ENCODE results near the gene AGPS. TPM values are rescaled to one million over a fixed set of nuclear protein-coding genes. Genes with fewer than 3 reads are reported as not detected.
A peak's percentile ranks its signal among the peaks of the same experiment; 100 is the strongest.

The AGPS gene
- total and polyA plus RNA-seq, 11 donors, result 4.2 to 36.6 (median 25.6) TPM

GRCh38 chr2:177398290-177398683 lies 5.7 kb downstream of the AGPS start:
- WGBS, 4 donors, result 79 to 89% (median 88%) methylated on average over 1 of the region's 1 CpG
- no peaks in the 10 kb centered on the region for H3K36me3 ChIP-seq
- peak overlapping the region in 7 of 12 donors; percentile 28 to 65 (median 47) for H3K27ac ChIP-seq
- intact Hi-C loops (cut with DNase I), result loop anchor here in 2 of 10 donors (10.0 kb wide), 2 partner anchors 133 to 207 kb away; partner anchors contain the start of gene NFE2L2 (in 1 of the 2)
- ATAC-seq (no peak), DNase-seq (no peak)
- H3K4me1 ChIP-seq, result peaks cover 0 to 82% (median 43%) of the 10 kb centered on the region in 12 donors
- TF ChIP-seq, protein P1, sequence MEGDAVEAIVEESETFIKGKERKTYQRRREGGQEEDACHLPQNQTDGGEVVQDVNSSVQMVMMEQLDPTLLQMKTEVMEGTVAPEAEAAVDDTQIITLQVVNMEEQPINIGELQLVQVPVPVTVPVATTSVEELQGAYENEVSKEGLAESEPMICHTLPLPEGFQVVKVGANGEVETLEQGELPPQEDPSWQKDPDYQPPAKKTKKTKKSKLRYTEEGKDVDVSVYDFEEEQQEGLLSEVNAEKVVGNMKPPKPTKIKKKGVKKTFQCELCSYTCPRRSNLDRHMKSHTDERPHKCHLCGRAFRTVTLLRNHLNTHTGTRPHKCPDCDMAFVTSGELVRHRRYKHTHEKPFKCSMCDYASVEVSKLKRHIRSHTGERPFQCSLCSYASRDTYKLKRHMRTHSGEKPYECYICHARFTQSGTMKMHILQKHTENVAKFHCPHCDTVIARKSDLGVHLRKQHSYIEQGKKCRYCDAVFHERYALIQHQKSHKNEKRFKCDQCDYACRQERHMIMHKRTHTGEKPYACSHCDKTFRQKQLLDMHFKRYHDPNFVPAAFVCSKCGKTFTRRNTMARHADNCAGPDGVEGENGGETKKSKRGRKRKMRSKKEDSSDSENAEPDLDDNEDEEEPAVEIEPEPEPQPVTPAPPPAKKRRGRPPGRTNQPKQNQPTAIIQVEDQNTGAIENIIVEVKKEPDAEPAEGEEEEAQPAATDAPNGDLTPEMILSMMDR (IDR thresholded peaks at IDR 0.05), result no peak
- no peak for TF ChIP-seq POLR2A (IDR thresholded peaks at IDR 0.05)
- no peaks in the 10 kb centered on the region for H3K27me3 ChIP-seq
- H3K9me3 ChIP-seq, result no peaks in the 10 kb centered on the region
- no peak overlapping the region for H3K4me3 ChIP-seq

DNA sequence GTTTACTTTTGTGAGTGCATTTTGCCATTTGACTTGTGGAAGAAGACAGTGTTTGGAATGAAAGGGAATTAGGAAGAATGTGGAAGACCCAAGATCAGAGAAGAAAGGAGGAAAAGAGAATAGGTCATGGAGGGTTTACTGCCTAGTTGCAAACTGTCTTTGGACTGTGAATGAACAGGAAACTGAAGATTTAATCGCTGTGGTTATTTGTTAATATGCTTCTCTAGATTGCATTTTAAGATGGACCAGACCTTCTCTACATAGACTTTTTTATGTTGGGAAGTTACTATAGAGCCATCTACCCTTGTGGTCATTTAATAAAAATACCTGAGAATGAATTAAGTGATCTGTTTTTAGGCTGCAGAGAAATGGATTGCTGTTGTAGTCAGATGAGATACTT lies 6.2 kb downstream of the AGPS start:
- H3K4me3 ChIP-seq, result no peak overlapping the region
- no peaks in the 10 kb centered on the region for H3K9me3 ChIP-seq
- H3K4me1 ChIP-seq, result peaks cover 0 to 82% (median 39%) of the 10 kb centered on the region in 12 donors
- H3K27ac ChIP-seq, result peak overlapping the region in 3 of 12 donors; percentile 28 to 47 (median 28)
- intact Hi-C loops (cut with DNase I), result loop anchor here in 2 of 10 donors (10.0 kb wide), 2 partner anchors 134 to 206 kb away; partner anchors contain the start of gene NFE2L2 (in 1 of the 2)
- TF ChIP-seq POLR2A (IDR thresholded peaks at IDR 0.05), result no peak
- TF ChIP-seq, protein P1 (IDR thresholded peaks at IDR 0.05), result no peak
- ATAC-seq, result no peak
- no peak for DNase-seq
- no peaks in the 10 kb centered on the region for H3K27me3 ChIP-seq
- WGBS, 4 donors, result 61 to 79% (median 76%) methylated on average over 1 of the region's 1 CpG
- no peaks in the 10 kb centered on the region for H3K36me3 ChIP-seq

DNA sequence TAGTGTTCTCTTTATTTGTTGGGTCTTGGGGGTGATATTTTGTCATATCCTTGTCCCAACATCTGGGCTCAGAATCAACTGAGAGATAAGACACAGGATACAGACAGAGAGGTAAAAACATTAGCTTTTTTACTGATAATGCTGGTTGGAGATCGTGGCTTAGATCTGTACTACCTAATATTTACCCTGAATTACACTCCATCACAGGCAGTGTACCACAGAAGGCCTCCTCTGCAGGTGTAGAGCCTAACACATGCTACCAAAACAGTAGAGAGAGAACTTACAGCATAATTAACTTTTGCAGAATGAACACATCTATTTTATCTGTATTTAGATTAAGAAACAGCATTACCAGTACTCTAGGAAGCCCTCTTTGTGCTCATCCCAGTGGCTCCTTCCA lies 6.8 kb downstream of the AGPS start:
- intact Hi-C loops (cut with DNase I), result loop anchor here in 2 of 10 donors (10.0 kb wide), 2 partner anchors 135 to 205 kb away; partner anchors contain the start of gene NFE2L2 (in 1 of the 2)
- 45 to 61% (median 54%) methylated on average over 1 of the region's 1 CpG for WGBS, 4 donors
- TF ChIP-seq, protein P1 (IDR thresholded peaks at IDR 0.05), result no peak
- no peak for TF ChIP-seq POLR2A (IDR thresholded peaks at IDR 0.05)

DNA sequence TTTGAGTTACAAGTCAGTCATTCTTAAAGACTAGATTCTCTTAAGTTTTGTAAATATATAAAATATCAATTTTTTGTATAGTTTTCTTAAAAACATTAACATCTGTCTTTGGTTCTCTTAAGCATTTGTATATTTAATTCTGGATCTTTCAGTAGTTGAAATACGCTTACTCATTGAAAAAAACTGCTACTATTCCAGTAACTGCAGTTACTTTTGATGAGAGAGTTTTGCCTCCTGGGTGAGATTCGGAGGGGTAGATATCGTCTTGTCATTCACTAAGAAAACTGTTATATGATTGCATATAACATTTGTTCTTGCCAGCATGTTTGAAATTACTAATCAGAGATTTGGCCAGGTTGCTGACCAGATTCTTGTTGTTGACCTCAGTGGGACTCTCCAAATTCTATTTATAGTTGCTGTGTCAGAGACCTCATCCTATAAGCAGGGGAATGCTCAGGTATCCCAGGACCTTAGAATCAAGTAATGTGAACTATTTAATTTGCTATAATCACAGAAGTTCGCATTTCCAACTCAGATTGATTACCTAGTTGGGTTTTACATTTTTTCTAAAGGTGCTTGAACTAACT lies 7.9 kb downstream of the AGPS start:
- Histone ChIP-seq H3K27ac (peak overlapping the region in 2 of 12 donors; percentile 10 to 47), H3K9me3 (no peaks in the 10 kb centered on the region), H3K4me1 (peaks cover 0 to 82% (median 42%) of the 10 kb centered on the region in 12 donors), H3K27me3 (no peaks in the 10 kb centered on the region), H3K4me3 (no peak overlapping the region), H3K36me3 (no peaks in the 10 kb centered on the region)
- intact Hi-C loops (cut with DNase I), result loop anchor here in 1 of 10 donors (10.0 kb wide), 1 partner anchor 136 kb away; the partner anchor contains the start of gene NFE2L2
- DNase-seq, result no peak
- 53 to 66% (median 58%) methylated on average over 4 of the region's 4 CpGs for WGBS, 4 donors
- TF ChIP-seq POLR2A (IDR thresholded peaks at IDR 0.05), result no peak
- TF ChIP-seq, protein P1 (IDR thresholded peaks at IDR 0.05), result no peak
- ATAC-seq, result peak in 3 of 4 donors; percentile 36 to 52 (median 51)

More for the DNA sequence above, 6.8 kb downstream of the AGPS start:
- H3K4me3 ChIP-seq, result no peak overlapping the region
- peaks cover 0 to 82% (median 38%) of the 10 kb centered on the region in 12 donors for H3K4me1 ChIP-seq
- H3K36me3 ChIP-seq, result no peaks in the 10 kb centered on the region
- H3K27me3 ChIP-seq, result no peaks in the 10 kb centered on the region
- H3K9me3 ChIP-seq, result no peaks in the 10 kb centered on the region
- peak overlapping the region in 1 of 12 donors; percentile 47 for H3K27ac ChIP-seq
- DNase-seq, result no peak
- peak in 1 of 4 donors; percentile 6 for ATAC-seq

Data from heart left ventricle (tissue), 16 donors.